AG09319 (cell line): ENCODE data around the gene BOC.

ENCODE experiments used
- DNase-seq: peaks from one replicate; pipeline ENCODE4 v3.0.0-alpha.2; 2010; ENCODE audit warnings: low read depth; ENCODE audit errors: extremely low read depth
- TF ChIP-seq, protein P1 (sequence below): IDR thresholded peaks from 2 replicates; pipeline ENCODE4 v1.5.1; 2011; ENCODE audit warnings: low read depth, mild to moderate bottlenecking, inconsistent platforms, low read length, moderate library complexity

Gene BOC

DNA sequence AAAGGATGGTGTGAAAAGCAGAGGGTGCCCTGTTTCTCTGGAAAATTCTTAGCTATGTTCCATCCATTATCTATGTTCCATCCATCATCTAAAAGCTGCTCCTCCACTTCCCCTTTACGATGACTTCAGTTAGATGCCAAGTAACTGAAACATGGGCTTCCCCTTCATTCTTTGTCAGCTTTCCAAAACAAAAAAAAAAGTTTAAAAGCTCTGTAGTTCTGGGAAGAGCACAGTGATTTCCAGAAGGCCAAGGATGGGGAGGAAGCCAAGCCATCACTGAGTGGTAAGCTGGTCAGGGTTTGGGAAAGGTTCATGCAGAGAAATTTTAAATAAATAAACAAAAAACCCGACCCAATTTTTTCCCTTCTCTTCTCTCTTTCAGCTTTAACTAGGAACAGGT, 118.4 kb downstream of the BOC start:
- DNase-seq: peak; percentile 72
- TF ChIP-seq, protein P1, sequence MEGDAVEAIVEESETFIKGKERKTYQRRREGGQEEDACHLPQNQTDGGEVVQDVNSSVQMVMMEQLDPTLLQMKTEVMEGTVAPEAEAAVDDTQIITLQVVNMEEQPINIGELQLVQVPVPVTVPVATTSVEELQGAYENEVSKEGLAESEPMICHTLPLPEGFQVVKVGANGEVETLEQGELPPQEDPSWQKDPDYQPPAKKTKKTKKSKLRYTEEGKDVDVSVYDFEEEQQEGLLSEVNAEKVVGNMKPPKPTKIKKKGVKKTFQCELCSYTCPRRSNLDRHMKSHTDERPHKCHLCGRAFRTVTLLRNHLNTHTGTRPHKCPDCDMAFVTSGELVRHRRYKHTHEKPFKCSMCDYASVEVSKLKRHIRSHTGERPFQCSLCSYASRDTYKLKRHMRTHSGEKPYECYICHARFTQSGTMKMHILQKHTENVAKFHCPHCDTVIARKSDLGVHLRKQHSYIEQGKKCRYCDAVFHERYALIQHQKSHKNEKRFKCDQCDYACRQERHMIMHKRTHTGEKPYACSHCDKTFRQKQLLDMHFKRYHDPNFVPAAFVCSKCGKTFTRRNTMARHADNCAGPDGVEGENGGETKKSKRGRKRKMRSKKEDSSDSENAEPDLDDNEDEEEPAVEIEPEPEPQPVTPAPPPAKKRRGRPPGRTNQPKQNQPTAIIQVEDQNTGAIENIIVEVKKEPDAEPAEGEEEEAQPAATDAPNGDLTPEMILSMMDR: no peak

DNA sequence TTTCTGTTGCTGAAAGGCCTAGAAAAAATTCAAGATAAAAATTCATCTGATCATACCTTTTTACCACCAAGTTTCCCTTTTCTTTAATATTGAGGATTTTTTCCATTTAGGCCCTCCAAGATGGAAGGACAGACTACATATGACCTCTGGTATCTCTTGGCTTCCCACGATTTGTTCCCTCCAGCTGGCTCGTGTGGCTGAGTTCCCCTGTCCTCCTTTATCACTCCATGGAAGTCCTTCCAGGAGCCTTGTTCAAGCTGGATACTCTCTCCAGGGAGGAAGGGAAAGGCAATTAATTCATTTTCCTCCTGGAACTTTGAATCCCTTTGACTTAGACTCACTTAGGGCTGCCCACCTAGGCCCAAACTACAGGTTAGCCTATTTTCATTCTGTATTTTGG, 119.4 kb downstream of the BOC start:
- no peak for DNase-seq
- TF ChIP-seq, protein P1: no peak

DNA sequence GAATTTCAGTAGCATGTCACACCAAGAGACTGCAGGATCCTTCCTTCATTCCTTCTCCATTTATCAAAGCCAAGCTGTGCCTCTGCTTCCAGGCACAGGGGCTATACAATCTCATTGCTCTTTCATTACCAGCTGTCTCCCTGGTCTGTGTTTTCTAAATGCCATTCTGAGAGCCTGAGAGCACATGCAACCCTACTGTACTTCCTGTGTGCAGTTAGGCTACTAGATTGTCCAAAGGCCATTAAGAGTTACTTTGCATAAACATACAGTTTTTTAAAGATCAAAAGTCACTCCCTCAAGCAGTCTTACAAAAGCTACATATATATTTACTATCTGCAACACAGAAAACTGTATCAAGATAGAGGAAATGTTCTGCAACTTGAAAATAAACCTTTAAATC, 119.8 kb downstream of the BOC start:
- TF ChIP-seq, protein P1: no peak

More for the DNA sequence above, 119.8 kb downstream of the BOC start:
- no peak for DNase-seq
